Keratinocyte (primary cell): ENCODE results near the gene NKD1.

Experiments
- EZH2 ChIP-seq: IDR thresholded peaks from one replicate; pipeline ENCODE4 v1.6.1; 2012; ENCODE audit warnings: inconsistent platforms, mild to moderate bottlenecking, low read length, moderate library complexity
- TF ChIP-seq, protein P1 (sequence below), 3 experiments: IDR thresholded peaks in 1 of 3; conservative IDR thresholded peaks in 1 of 3; optimal IDR thresholded peaks in 1 of 3; 2 replicates in 2 of 3; 3 replicates in 1 of 3; pipeline versions ENCODE3 to v1.5.1; 2011; ENCODE audit warnings: low read length in 3 of 3, mild to moderate bottlenecking in 3 of 3, moderate library complexity in 2 of 3, control low read depth in 1 of 3, inconsistent platforms in 1 of 3; ENCODE audit not compliant: insufficient read depth in 2 of 3; ENCODE audit errors: extremely low read depth in 1 of 3

DNA sequence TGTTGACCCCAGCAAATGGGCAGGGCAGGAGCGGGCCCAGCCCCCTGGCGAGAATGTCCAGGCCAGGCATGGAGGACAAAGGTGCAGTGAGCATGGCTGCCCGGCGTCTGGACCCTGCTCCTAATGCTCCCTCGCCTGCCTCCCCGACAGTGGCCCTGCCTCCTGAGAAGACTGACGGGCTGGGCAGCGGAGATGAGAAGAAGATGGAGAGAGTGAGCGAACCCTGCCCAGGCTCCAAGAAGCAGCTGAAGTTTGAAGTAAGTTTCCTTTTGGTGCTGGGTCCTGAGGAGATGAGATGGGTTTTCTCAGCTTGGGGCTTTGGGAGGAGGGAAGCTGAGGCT lies 73.2 kb downstream of the NKD1 start:
- TF ChIP-seq, protein P1, sequence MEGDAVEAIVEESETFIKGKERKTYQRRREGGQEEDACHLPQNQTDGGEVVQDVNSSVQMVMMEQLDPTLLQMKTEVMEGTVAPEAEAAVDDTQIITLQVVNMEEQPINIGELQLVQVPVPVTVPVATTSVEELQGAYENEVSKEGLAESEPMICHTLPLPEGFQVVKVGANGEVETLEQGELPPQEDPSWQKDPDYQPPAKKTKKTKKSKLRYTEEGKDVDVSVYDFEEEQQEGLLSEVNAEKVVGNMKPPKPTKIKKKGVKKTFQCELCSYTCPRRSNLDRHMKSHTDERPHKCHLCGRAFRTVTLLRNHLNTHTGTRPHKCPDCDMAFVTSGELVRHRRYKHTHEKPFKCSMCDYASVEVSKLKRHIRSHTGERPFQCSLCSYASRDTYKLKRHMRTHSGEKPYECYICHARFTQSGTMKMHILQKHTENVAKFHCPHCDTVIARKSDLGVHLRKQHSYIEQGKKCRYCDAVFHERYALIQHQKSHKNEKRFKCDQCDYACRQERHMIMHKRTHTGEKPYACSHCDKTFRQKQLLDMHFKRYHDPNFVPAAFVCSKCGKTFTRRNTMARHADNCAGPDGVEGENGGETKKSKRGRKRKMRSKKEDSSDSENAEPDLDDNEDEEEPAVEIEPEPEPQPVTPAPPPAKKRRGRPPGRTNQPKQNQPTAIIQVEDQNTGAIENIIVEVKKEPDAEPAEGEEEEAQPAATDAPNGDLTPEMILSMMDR (optimal IDR thresholded peaks at IDR 0.05 in 1 of 3, IDR thresholded peaks at IDR 0.05 in 1 of 3, conservative IDR thresholded peaks at IDR 0.05 in 1 of 3; ENCODE audit: extremely low read depth in 1 of 3, insufficient read depth in 2 of 3, low read length in 3 of 3): no peak
- no peak for TF ChIP-seq EZH2
